ENCODE measurements around the gene LTBP4.
A peak's percentile ranks its signal among the peaks of the same experiment; 100 is the strongest.
"Not testable (repeated sequence)": the region's sequence is repeated elsewhere in the genome, so short reads cannot be mapped to it uniquely, and the experiment has no call there.

The LTBP4 gene

DNA sequence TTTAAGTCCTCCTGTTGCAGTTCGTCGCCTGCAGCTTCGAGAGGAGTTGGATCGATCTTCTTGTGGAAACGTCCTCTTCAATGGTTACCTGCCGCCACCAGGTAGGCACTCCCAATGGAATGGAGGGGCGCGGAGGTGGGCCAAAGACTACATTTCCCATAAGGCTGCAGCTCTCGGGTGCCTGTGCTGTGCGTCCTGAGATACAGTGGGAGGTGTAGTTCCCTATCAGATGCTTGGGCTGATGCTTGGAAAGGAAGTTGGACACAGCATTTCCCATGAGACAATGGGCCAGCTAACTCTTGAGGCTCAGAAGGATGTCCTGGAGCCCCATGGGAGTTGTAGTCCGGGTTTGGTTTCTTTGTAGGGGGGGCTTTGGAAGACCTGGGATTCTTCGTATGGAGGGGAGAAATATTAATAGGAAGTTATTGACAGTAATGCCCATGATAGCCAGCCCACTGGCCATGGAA is 22.7 kb upstream of the LTBP4 start:
- no peak for DNase-seq

DNA sequence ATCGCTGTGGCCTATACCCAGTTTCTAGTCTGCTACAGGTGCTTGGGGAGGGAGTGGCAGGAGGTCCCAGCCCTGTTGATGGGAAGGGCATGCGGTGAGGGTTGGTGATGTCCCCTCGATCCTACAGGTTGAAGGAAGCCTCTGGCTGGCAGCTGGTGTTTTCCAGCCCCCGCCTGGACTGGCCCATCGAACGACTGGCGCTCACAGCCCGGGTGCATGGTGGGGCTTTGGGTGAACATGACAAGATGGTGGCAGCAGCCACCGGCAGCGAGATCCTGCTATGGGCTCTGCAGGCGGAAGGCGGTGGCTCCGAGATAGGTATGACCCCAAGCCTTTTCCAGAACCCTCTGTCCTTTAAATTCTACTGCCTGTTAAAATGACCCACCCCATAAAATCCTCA is 20.6 kb upstream of the LTBP4 start:
- no peak for DNase-seq

DNA sequence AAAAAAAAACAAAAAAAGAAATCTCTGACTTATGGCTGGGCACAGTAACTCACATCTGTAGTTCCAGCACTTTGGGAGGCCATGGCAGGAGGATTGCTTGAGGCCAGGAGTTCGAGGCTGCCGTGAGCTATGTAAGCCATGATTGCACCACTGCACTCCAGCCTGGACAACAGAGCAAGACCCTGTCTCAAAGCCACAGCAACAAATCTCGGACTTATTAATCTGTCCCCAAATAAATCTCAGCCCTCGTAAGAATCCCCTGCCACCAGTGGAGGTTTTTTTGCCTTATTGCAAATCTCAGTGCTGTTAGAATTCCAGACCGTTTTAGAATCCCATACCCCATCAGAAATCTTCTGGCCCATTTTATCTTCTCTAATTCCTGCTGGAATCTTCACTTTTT is 19.6 kb upstream of the LTBP4 start:
- no peak for DNase-seq

DNA sequence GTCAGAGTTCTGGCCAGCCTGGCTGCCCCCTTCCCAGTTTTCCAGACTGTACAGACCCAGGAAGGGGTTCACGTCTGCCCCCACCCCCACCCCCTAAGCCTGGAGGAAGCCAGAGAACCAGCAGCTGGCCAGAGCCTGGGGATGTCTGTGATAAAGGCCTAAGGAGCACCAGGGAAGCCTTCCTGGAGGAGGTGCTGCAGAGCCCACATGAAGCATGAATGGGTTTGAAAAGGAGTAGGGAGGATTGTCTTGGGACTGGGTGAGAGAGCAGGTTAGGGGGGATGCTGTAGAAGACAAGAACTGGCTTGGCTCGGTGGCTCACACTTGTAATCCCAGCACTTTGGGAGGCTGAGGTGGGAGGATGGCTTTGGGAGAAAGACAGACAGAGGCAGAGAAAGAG is 18.7 kb upstream of the LTBP4 start:
- DNase-seq, result no peak

DNA sequence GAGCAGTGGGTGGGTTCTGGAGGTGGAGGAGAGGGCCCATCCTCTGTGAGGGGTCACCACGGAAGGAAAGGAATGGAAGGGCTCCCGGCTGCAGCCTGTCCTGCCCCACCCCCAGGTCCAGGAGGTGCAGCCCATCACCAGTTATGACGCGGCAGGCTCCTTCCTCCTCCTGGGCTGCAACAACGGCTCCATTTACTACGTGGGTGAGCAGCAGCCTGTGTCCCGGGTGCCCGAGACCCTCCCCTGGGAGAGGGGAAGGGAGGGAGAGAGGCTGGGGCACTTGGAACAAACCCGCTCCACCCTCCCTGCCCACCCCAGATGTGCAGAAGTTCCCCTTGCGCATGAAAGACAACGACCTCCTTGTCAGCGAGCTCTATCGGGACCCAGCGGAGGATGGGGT is 17.9 kb upstream of the LTBP4 start:
- DNase-seq, result no peak

DNA sequence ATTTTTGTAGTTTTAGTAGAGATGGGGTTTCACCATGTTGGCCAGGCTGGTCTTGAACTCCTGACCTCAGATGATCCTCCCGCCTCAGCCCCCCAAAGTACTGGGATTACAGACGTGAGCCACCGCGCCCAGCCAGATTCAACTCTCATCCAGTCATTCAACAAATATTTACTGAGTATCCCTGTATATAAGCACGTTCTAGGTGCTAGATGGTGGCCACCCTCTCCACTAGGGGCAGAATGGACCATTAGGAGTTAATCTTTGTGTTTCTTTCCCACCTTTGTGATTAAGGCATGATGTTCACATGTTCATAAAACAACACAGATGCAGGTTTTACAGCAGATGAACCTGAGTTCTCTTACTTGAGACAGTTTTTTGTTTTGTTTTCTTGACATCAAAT is 17.2 kb upstream of the LTBP4 start:
- no peak for DNase-seq

DNA sequence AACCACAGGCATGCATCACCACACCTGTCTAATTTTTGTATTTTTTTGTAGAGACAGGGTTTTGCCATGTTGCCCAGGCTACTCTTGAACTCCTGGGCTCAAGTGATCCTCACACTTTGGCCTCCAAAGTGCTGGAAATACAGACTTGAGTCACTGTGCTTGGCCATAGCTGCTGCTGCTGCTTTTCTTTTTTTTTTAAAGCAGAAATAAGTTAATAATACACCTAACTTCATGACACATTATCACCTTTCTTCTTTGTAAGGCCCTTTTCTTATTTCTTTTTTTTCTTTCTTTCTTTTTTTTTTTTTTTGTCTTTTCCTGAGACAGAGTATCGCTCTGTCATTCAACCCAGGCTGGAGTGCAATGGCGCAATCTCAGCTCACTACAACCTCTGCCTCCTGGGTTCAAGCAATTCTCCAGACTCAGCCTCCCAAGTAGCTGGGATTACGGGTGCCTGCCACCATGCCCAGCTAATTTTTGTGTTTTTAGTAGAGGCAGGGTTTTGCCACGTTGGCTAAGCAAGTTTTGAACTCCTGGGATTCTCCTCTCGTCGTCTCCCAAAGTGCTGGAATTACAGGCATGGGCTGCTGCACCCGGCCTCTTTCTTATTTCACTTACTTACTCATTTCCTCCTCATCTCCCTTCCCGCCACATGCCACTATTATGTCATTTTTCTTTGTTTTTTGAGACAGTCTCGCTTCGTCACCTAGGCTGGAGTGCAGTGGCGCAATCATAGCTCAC is 15.8 kb upstream of the LTBP4 start:
- DNase-seq, result no peak

DNA sequence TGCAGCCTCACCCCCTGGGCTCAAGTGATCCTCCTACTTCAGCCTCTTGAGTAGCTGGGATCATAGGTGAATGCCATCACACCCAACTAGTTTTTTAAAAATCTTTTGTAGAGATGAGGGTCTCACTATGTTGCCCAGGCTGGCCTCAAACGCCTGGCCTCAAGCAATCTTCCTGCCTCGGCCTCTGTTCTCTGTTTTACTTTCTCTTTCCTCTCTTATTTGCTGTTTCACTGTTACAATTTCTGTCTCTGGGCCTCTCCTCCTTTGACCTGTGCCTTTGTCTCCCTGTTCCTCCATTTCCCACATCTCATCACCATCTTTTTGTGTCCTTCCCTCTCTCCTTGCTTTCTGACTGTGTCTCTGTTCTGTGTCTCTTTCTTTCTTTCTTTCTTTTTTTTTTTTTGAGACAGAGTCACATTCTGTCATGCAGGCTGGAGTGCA is 15.2 kb upstream of the LTBP4 start:
- DNase-seq, result no peak

DNA sequence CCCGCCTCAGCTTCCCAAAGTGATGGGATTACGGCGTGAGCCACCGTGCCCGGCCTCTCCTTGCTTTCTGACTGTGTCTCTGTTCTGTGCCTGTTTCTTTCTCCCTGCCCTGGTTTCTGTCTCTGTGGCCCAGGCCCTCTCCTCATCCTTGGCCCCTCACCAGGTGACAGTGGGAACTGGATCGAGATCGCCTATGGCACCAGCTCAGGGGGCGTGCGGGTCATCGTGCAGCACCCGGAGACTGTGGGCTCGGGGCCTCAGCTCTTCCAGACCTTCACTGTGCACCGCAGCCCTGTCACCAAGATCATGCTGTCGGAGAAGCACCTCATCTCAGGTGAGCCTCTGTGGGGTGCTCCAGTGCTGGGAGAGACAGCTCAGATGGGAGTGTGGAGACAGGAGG is 14.6 kb upstream of the LTBP4 start:
- DNase-seq, result no peak

DNA sequence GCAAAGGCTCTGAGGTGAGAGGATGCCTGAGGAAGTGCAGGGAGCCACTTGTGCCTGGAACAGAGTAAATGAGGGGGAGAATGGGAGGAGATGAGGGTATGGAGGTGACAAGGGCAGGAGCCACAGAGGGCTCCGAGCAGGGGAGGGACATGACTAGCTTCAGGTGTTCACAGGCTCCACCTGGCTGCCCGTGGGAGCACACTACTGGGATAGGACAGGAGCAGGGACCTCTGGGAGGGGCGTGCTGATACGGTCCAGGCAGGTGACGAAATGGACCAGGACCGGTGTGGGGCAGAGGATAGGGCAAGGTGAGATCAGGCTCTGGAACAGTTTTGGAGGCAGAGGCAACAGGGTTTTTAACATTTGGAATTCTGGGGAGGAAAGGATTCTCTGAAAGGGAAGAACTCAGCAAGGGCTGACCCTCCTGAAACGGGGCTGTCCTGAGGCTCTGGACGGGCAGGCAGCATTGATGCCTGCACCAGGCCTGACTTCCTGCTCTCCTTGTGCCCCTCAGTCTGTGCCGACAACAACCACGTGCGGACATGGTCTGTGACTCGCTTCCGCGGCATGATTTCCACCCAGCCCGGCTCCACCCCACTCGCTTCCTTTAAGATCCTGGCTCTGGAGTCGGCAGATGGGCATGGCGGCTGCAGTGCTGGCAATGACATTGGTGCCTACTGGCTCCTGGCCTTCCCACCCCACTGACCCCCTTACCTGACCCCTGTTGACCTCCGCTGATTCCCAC is 12.9 kb upstream of the LTBP4 start:
- DNase-seq, result no peak

DNA sequence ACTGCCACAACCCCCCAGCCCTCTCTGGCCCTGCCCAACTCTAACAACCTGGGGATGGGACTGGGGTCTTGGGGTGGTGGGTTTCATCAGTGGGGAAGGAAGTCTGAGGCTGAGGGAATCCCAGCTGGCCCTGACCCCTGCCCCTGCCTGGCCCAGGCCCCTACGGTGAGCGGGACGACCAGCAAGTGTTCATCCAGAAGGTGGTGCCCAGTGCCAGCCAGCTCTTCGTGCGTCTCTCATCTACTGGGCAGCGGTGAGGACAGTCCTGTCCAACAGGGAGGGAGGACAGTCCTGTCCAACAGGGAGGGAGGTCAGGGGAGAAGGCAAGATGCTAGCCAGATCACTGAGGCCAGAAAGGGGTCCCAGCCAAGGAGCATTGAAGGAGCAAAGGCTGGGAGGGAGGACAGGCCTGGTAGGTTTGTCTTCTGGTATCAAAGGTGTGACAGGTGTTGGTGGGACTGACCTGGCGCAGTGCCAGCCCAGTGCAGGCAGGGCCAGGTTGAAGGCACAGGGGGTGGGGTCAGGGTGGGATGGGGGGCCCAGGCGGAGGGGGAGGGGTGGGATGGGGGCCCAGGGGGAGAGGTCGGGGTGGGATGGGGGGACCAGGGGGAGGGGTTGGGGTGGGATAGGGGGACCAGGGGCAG is 12.1 kb upstream of the LTBP4 start:
- DNase-seq, result no peak

DNA sequence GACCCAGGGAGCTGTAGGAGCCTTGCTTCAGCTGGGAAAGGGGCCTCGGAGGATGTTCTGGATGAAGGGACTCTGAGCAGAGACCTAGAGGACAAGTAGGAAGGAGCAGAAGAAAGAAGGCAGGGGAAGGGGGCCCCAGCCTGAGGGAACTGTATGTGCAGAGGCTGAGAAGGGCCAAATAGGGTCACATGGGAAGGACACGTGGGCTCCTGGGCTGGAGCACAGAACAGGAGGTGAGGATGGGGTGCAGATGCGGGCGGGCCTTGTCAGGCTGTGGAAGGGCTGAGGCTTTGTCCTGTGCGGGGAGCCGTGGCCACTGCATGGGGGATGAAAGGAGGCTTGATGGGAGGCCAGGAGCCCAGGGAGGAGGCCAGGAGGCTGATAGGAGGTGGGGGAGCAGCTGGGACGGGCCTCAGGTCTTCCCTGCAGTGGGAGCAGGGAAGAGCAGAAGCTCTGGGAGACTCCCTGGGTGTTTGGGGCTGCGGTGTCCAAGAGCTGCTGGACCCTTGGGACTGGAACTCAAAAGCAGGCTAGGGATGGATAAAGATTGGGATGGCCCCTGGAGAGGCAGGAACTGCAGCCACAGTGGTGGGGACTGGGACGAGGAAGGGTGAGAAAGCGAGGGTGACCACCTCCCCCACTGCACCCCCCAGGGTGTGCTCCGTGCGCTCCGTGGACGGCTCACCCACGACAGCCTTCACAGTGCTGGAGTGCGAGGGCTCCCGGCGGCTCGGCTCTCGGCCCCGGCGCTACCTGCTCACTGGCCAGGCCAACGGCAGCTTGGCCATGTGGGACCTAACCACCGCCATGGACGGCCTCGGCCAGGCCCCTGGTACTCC is 11.4 kb upstream of the LTBP4 start:
- no peak for DNase-seq

DNA sequence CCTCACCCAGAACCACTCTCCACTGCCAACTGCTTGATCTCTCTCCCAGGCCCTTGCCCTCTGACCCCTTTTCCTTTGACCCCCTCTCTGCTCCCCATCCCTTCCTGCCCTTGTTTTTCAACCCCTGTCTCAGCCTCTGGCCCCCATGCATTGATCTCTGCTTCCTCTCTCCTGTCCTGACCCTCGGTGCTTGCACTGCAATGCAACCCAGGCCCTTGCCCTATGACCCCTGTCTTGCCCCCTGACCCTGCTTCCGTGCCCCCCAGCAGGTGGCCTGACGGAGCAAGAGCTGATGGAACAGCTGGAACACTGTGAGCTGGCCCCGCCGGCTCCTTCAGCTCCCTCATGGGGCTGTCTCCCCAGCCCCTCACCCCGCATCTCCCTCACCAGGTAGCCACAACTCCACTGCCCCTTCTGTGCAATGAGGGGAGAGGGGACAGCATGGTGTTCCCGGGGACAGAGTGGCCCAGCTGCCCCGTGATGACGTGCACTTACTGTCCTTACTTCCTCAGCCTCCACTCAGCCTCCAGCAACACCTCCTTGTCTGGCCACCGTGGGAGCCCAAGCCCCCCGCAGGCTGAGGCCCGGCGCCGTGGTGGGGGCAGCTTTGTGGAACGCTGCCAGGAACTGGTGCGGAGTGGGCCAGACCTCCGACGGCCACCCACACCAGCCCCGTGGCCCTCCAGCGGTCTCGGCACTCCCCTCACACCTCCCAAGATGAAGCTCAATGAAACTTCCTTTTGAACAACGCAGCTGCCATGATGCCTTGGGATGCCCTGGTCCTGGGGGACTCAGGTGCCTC is 10.5 kb upstream of the LTBP4 start:
- no peak for DNase-seq

DNA sequence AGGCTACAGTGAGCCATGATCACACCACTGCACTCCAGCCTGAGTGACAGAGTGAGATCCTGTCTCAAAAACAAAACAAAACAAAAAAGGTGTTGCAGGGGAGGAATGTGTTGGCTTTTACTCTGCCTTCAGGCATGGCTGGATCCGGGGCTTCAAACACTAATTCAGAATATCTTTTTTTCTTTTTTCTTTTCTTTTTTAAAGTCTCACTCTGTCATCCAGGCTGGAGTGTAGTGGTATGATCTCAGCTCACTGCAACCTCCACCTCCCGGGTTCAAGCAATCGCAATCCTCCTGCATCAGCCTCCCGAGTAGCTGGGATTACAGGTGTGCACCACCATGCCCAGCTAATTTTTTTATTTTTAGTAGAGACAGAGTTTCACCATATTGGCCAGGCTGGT is 9.4 kb upstream of the LTBP4 start:
- not testable (repeated sequence) for DNase-seq

DNA sequence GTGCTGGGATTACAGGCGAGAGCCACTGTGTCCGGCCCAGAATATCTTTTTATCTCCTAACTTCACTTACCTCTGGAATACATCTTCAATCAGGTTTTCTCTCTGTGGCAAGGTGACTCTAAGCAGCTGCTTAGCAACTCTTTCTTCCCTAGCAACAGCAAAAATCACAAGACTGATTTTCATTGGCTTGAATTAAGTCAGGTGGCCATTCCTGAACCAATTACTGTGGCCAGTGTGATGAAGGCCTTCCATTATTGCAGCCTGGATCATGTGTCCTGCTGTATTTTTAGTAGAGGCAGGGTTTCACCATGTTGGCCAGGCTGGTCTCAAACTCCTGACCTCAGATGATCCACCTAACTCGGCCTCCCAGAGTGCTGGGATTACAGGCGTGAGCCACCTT is 9.0 kb upstream of the LTBP4 start:
- DNase-seq, result peak; percentile 74

DNA sequence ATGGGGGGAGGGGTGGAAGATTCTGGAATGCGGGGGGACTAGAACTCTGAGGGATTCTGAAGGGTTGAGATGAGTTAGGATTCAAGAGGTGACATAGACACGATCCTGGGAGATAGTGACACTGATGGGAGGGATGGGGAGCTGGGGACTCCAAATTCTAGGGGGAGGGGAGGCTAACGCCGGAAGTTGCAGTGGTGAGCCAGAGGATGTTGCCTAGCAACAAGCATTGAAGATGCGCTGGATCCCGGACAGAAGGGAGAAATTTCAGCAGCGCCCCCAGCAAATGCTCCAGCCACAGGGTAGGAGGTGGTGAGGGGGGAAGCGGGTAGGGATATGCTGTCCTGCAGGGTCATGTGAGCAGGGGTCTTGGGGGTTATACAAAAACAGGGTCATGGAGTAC is 6.9 kb upstream of the LTBP4 start:
- DNase-seq, result no peak

DNA sequence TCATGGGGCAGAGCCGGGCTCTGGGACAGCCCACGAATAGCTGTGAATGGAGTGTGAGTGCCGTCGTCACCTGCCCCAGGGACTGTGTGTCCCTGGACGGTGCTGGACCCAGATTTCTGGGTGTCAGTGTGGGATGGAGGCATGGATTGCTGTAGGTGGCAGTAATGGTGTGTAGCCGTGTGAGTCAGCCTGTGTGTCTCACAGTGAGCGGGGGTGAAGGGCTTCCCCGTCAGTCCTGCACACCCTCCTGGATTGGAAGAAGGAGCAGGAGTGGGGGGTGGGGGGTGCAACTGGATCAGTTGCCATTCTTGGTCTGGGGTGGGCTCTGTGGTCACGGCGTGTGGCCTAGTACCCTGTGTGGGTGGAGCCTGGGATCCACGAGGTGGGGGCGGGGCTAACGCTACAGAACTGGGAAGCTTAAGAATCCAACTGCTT is 6.5 kb upstream of the LTBP4 start:
- no peak for DNase-seq

DNA sequence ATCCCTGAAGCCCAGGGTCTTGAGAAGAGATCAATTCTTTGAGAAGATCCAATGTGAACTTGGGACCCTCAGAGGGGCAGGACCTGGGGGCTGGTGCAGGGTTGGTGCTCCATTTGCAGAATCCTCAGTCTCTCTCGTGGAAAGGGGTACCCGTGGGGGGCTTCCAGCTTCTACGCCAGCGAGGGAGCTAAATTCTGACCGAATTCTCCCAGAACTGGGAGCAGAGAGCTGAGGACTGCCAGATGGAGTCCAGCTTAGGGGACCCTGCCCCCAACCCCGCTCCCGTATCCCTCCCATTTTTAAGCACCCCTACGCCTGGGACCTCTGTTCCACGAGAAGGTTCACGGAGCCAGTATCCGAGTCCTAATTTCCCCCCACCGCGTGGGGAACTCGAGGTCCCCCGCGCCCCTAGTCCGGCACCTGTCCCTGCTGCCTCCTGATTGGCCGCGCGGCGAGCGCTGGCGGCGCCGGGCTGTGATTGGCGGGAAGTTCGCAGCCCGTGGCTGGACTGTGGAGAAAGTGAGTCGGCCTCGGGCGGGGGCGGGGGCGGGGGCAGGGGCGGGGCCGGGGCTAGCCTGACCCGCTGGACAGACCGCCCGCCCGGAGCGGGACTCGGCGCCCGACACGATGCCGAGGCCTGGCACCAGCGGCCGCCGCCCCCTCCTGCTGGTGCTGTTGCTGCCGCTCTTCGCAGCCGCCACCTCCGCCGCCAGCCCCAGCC is 4.4 kb upstream of the LTBP4 start:
- DNase-seq, result no peak

DNA sequence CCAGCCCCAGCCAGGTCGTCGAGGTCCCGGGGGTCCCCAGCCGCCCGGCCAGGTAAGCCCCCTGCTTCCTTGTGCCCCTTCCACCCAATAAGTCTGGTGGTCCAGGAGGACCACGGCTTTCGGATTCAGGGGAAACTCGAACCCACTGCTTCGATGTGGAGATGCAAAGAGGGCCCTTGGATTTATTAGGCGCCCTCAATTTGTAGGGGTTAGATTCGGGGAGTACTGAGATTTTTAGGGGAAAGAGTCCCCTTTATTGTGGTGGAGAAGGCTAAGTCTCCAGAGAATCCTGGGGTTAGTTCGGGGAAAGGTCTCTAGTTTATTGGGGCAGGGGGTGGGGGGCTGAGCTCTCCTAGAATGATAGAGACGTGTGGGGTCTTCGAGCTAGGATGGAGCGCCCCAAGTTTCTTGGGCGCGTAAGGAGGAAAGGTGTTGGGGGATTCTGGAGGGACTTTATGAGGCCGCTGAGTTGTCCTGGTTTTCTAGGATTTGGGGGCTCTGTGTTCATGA is 3.8 kb upstream of the LTBP4 start:
- no peak for DNase-seq

DNA sequence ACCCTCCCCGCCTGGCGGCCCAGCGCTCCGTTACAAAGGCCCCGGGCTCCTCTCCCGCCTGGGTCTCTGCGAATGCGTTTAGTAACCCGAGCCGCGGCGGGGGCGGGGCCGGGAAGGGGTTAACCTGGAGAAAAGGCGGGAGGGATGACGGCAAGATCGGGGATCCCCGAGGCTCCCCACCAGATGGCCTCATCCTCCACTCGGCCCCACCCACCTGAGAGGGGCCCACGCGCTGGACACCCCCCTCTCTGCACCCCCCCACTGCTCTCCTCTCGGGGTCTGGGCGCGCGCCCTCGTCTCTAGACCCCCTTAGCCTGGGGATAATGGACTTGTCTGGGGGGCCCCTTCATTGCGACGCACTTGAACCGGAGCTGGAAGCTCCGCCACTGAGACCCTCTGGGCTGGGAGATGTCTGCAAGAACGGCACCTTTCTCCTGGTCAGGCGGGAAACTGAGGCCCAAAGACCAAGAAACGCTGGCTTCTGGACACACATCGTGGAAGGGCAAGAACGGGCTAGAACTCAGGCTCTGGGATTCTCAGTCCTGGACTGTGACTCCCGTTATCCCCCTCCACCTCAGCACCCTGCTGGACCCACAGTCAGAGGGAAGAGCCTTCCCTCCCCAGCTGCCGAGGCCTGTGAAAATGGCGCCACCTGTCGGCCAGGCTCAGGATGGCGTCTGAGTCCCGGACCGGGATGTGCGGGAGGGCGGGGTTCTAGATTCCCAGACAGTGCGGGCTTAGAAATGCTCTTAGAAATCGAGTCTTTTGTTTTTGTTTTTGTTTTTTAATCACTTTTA is 2.9 kb upstream of the LTBP4 start:
- DNase-seq, result peak; percentile 86
